Natural killer cell (primary cell): ENCODE data around the gene SYVN1. TPM values are rescaled to one million over a fixed set of nuclear protein-coding genes. Genes with fewer than 3 reads are reported as not detected.

Experiments
- ATAC-seq, 3 donors: fragments of 150-1000 bp in 2 of 3; fragments of 200-7000 bp in 1 of 3; cut with Tn5 transposase; 1 replicate in 1 of 3; 2 replicates in 2 of 3; pipeline ENCODE4 v1.10.0; 2021; ENCODE audit warnings: mild to moderate bottlenecking in 2 of 3, moderate library complexity in 2 of 3
- DNase-seq, 2 donors: peaks; one replicate each; pipeline versions ENCODE4 v3.0.0 to v3.0.0-alpha.2; 2013 to 2021; ENCODE audit warnings: mixed read lengths in 1 of 2
- H3K27ac ChIP-seq: one replicate; pipeline ENCODE4 v1.5.1; 2013; ENCODE audit warnings: mild to moderate bottlenecking, low read length
- H3K27me3 ChIP-seq: one replicate; pipeline ENCODE4 v1.6.1; 2013; ENCODE audit warnings: low read length; ENCODE audit not compliant: control insufficient read depth, insufficient read depth
- H3K36me3 ChIP-seq: one replicate; pipeline ENCODE4 v1.6.1; 2013; ENCODE audit warnings: low read length; ENCODE audit not compliant: control insufficient read depth, insufficient read depth
- H3K4me1 ChIP-seq: one replicate; pipeline ENCODE4 v1.6.1; 2013; ENCODE audit warnings: low read length; ENCODE audit not compliant: control insufficient read depth, insufficient read depth
- H3K4me3 ChIP-seq: one replicate; pipeline ENCODE4 v1.5.1; 2013; ENCODE audit warnings: low read length
- H3K9me3 ChIP-seq: one replicate; pipeline ENCODE4 v1.6.1; 2013; ENCODE audit warnings: low read length; ENCODE audit not compliant: control insufficient read depth, insufficient read depth
- H3K27ac Mint-ChIP-seq, 2 donors: one replicate each; pipeline ENCODE4 v1.8.0; 2022; ENCODE audit warnings: mild to moderate bottlenecking in 2 of 2, mixed read lengths in 2 of 2, moderate library complexity in 1 of 2
- H3K27me3 Mint-ChIP-seq, 2 donors: one replicate each; pipeline ENCODE4 v1.8.0; 2022; ENCODE audit warnings: low read depth in 2 of 2, mixed read lengths in 2 of 2
- H3K36me3 Mint-ChIP-seq: one replicate; pipeline ENCODE4 v1.8.0; 2022; ENCODE audit warnings: mixed read lengths
- H3K4me1 Mint-ChIP-seq, 2 donors: one replicate each; pipeline ENCODE4 v1.8.0; 2022; ENCODE audit warnings: mixed read lengths in 2 of 2
- H3K4me3 Mint-ChIP-seq: one replicate; pipeline ENCODE4 v1.8.0; 2022; ENCODE audit warnings: mild to moderate bottlenecking, moderate library complexity, mixed read lengths
- H3K9me3 Mint-ChIP-seq, 2 donors: one replicate each; pipeline ENCODE4 v1.8.0; 2022; ENCODE audit warnings: mixed read lengths in 2 of 2
- CTCF ChIP-seq: fragments of 200-600 bp; IDR thresholded peaks from one replicate; pipeline ENCODE4 v1.8.0; 2022; ENCODE audit warnings: antibody characterized with exemption
- WGBS: methylation state at CpG from one replicate; pipeline ENCODE4 v1.1.7; 2013; ENCODE audit warnings: missing lambda C conversion rate; ENCODE audit not compliant: insufficient coverage; 5-methylcytosine and 5-hydroxymethylcytosine counted together
- intact Hi-C: fragments of 100-400 bp; cut with micrococcal nuclease; formaldehyde crosslinking; loops from one replicate; pipeline ENCODE4 v1.14.2; 2022
- total RNA-seq, 4 donors: library from RNA; stranded (reverse); fragments of 120-200 nt in 1 of 4; gene quantifications; one replicate each; pipeline versions ENCODE4 v1.2.3 to v1.2.4, GENCODE V29; 2013 to 2022

Gene SYVN1
- total RNA-seq, 3 donors from 2014 or later (not counting 1 experiment from before 2014, with no cell fraction given): 72.9 to 109 (median 90.2) TPM

GRCh38 chr11:65133724-65134123, 595 bp downstream of the SYVN1 start:
- H3K27ac Mint-ChIP-seq: peak overlapping the region; percentile 99
- H3K27me3 Mint-ChIP-seq: no peaks in the 10 kb centered on the region
- DNase-seq (peak in 1 of 2 donors; percentile 31), ATAC-seq (no peak)
- Histone ChIP-seq H3K36me3 (peaks cover 39% of the 10 kb centered on the region), H3K9me3 (no peaks in the 10 kb centered on the region), H3K27me3 (no peaks in the 10 kb centered on the region), H3K4me1 (peaks cover 53% of the 10 kb centered on the region), H3K27ac (peak overlapping the region; percentile 99), H3K4me3 (peak overlapping the region; percentile 92)
- no peak for TF ChIP-seq CTCF
- 0% methylated on average over 18 of the region's 20 CpGs for WGBS
- H3K4me1 Mint-ChIP-seq: peaks cover 32 to 52% of the 10 kb centered on the region in 2 donors
- H3K4me3 Mint-ChIP-seq: peak overlapping the region; percentile 98
- H3K36me3 Mint-ChIP-seq: no peaks in the 10 kb centered on the region
- no peaks in the 10 kb centered on the region for H3K9me3 Mint-ChIP-seq
- intact Hi-C loops: loop anchor here (2.0 kb wide), 1 partner anchor 17 kb away; the partner anchor contains the start of gene ZNHIT2

- peak overlapping the region; percentile 99 for H3K27ac Mint-ChIP-seq
Measured at GRCh38 chr11:65132988-65133700, 1.2 kb downstream of the SYVN1 start.

GRCh38 chr11:65132238-65132987, 1.9 kb downstream of the SYVN1 start:
- peak overlapping the region; percentile 99 for H3K27ac Mint-ChIP-seq
- H3K27me3 ChIP-seq: no peaks in the 10 kb centered on the region
- H3K4me1 Mint-ChIP-seq: peaks cover 32 to 52% of the 10 kb centered on the region in 2 donors
- peaks cover 53% of the 10 kb centered on the region for H3K4me1 ChIP-seq
- H3K9me3 ChIP-seq: no peaks in the 10 kb centered on the region
- H3K36me3 ChIP-seq: peaks cover 52% of the 10 kb centered on the region
- intact Hi-C loops: no loop called here
- H3K4me3 Mint-ChIP-seq: peak overlapping the region; percentile 49
- H3K4me3 ChIP-seq: peak overlapping the region; percentile 92
- no peaks in the 10 kb centered on the region for H3K36me3 Mint-ChIP-seq
- ATAC-seq: no peak
- H3K27ac ChIP-seq: peak overlapping the region; percentile 6
- no peak for TF ChIP-seq CTCF
- 62% methylated on average over 10 of the region's 10 CpGs for WGBS
- no peak for DNase-seq
- no peaks in the 10 kb centered on the region for H3K9me3 Mint-ChIP-seq
- no peaks in the 10 kb centered on the region for H3K27me3 Mint-ChIP-seq

More at GRCh38 chr11:65132988-65133700, 1.2 kb downstream of the SYVN1 start:
- Mint-ChIP-seq H3K36me3 (no peaks in the 10 kb centered on the region), H3K4me3 (peak overlapping the region; percentile 98), H3K27me3 (no peaks in the 10 kb centered on the region), H3K4me1 (peaks cover 32 to 52% of the 10 kb centered on the region in 2 donors), H3K9me3 (no peaks in the 10 kb centered on the region)
- no peak for TF ChIP-seq CTCF
- intact Hi-C loops: no loop called here
- Histone ChIP-seq H3K4me1 (peaks cover 53% of the 10 kb centered on the region), H3K36me3 (peaks cover 45% of the 10 kb centered on the region), H3K4me3 (peak overlapping the region; percentile 92), H3K9me3 (no peaks in the 10 kb centered on the region), H3K27me3 (no peaks in the 10 kb centered on the region), H3K27ac (peak overlapping the region; percentile 99)
- WGBS: 35% methylated on average over 17 of the region's 18 CpGs
- DNase-seq (peak in 1 of 2 donors; percentile 61), ATAC-seq (no peak)
